Measurements from ENCODE around the gene RCOR1.

Gene RCOR1

GRCh38 chr14:102654298-102654697 lies 61.8 kb downstream of the RCOR1 start:
- H3K9ac ChIP-seq (ENCODE audit: low read length), result no peak overlapping the region
- no peak overlapping the region for H3K27ac ChIP-seq (ENCODE audit: low read depth, low read length, poor library complexity, severe bottlenecking)
- no peaks in the 10 kb centered on the region for H3K9me2 ChIP-seq (ENCODE audit: low read depth, low read length)
- H3K4me2 ChIP-seq (ENCODE audit: low read length), result no peak overlapping the region
- no peaks in the 10 kb centered on the region for H4K20me1 ChIP-seq (ENCODE audit: insufficient read depth, low read length)
- no peaks in the 10 kb centered on the region for H3K27me3 ChIP-seq (ENCODE audit: insufficient read depth, low read length)
- no peaks in the 10 kb centered on the region for H3K9me3 ChIP-seq (ENCODE audit: low read length)
- no peaks in the 10 kb centered on the region for H3K36me3 ChIP-seq (ENCODE audit: insufficient read depth, low read length)
- H3K4me1 ChIP-seq (ENCODE audit: insufficient read depth, low read length, severe bottlenecking), result no peaks in the 10 kb centered on the region
- no peak overlapping the region for H3K4me3 ChIP-seq (ENCODE audit: low read depth, low read length, poor library complexity, severe bottlenecking)
- no peak for TF ChIP-seq CTCF (IDR thresholded peaks at IDR 0.05; ENCODE audit: low read length)
- TF ChIP-seq EZH2 (IDR thresholded peaks at IDR 0.05; ENCODE audit: borderline replicate concordance, low read length), result no peak
- no peaks in the 10 kb centered on the region for H3F3A ChIP-seq (ENCODE audit: insufficient read depth, low read length)
- H2AFZ ChIP-seq (ENCODE audit: low read length), result no peak overlapping the region
- peaks cover 40% of the 10 kb centered on the region for H3K79me2 ChIP-seq (ENCODE audit: insufficient read depth, low read length)

DNA sequence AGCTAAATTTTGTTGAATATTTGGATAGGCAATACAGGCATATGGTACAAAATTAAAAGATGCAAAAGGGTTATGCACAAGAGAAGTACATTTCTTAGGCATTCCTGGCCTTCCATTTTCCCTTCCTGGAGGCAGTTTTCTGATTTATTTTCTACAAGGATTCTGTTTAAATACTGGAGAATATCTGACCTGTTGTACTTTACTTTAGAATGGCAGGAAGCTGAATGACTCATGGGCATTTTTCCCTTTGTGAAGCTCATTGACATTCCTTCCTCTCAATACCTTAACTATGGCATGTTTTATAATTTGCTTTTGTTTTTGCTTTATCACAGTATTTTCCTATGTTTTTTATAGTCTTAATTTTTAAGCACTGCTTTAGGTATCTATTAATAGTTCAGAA lies 62.7 kb downstream of the RCOR1 start:
- H3K9ac ChIP-seq (ENCODE audit: low read length), result no peak overlapping the region
- H3K36me3 ChIP-seq (ENCODE audit: insufficient read depth, low read length), result no peaks in the 10 kb centered on the region
- no peaks in the 10 kb centered on the region for H4K20me1 ChIP-seq (ENCODE audit: insufficient read depth, low read length)
- H3K9me2 ChIP-seq (ENCODE audit: low read depth, low read length), result no peaks in the 10 kb centered on the region
- peaks cover 42% of the 10 kb centered on the region for H3K79me2 ChIP-seq (ENCODE audit: insufficient read depth, low read length)
- no peak overlapping the region for H3K4me3 ChIP-seq (ENCODE audit: low read depth, low read length, poor library complexity, severe bottlenecking)
- H2AFZ ChIP-seq (ENCODE audit: low read length), result no peak overlapping the region
- no peak overlapping the region for H3K4me2 ChIP-seq (ENCODE audit: low read length)
- H3K27me3 ChIP-seq (ENCODE audit: insufficient read depth, low read length), result no peaks in the 10 kb centered on the region
- TF ChIP-seq EZH2 (IDR thresholded peaks at IDR 0.05; ENCODE audit: borderline replicate concordance, low read length) (no peak), CTCF (IDR thresholded peaks at IDR 0.05; ENCODE audit: low read length) (no peak)
- no peaks in the 10 kb centered on the region for H3F3A ChIP-seq (ENCODE audit: insufficient read depth, low read length)
- no peaks in the 10 kb centered on the region for H3K4me1 ChIP-seq (ENCODE audit: insufficient read depth, low read length, severe bottlenecking)
- no peak overlapping the region for H3K27ac ChIP-seq (ENCODE audit: low read depth, low read length, poor library complexity, severe bottlenecking)
- no peaks in the 10 kb centered on the region for H3K9me3 ChIP-seq (ENCODE audit: low read length)

DNA sequence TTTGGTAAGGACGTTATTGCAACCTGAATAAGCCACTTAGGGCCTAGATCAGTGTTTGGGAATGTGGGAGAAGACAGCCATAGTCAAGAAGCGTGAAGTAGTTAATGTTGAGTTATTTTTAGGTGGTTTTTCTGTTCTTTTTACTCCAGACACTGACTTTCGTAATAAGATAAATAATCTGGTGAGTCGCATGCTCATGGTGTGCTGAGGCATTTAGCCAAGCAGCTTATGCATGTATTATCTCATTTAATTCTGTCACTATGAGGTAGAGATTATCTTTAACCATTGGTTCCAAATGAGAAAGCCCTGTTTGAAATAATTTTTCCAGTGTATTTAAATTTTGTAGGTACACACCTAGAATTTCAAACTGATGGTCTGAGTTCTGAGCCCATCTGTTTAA lies 67.3 kb downstream of the RCOR1 start:
- Histone ChIP-seq H3K4me3 (ENCODE audit: low read depth, low read length, poor library complexity, severe bottlenecking) (no peak overlapping the region), H3K27me3 (ENCODE audit: insufficient read depth, low read length) (no peaks in the 10 kb centered on the region), H3K9ac (ENCODE audit: low read length) (no peak overlapping the region), H3K36me3 (ENCODE audit: insufficient read depth, low read length) (no peaks in the 10 kb centered on the region), H3K9me3 (ENCODE audit: low read length) (no peaks in the 10 kb centered on the region), H2AFZ (ENCODE audit: low read length) (no peak overlapping the region), H3K4me1 (ENCODE audit: insufficient read depth, low read length, severe bottlenecking) (no peaks in the 10 kb centered on the region), H3K79me2 (ENCODE audit: insufficient read depth, low read length) (peaks cover 29% of the 10 kb centered on the region), H3K4me2 (ENCODE audit: low read length) (no peak overlapping the region), H3F3A (ENCODE audit: insufficient read depth, low read length) (no peaks in the 10 kb centered on the region), H4K20me1 (ENCODE audit: insufficient read depth, low read length) (no peaks in the 10 kb centered on the region), H3K9me2 (ENCODE audit: low read depth, low read length) (no peaks in the 10 kb centered on the region), H3K27ac (ENCODE audit: low read depth, low read length, poor library complexity, severe bottlenecking) (no peak overlapping the region)
- TF ChIP-seq EZH2 (IDR thresholded peaks at IDR 0.05; ENCODE audit: borderline replicate concordance, low read length) (no peak), CTCF (IDR thresholded peaks at IDR 0.05; ENCODE audit: low read length) (no peak)

Measured in OCI-LY1 (cell line).